WTC11 (cell line): ENCODE measurements around the gene GPR157.

Experiments
- CTCF ChIP-seq: fragments of 200-600 bp; IDR thresholded peaks from 2 replicates; pipeline ENCODE4 v1.8.0; 2022; ENCODE audit warnings: antibody characterized with exemption
- ERG ChIP-seq: fragments of 250-450 bp; sonication (Bioruptor Pico); IDR thresholded peaks from 2 replicates; pipeline ENCODE4 v1.8.0; 2021; ENCODE audit warnings: mild to moderate bottlenecking
- ETV6 ChIP-seq: sonication (generic); formaldehyde crosslinking; IDR thresholded peaks from 2 replicates; pipeline ENCODE4 v1.8.1; 2022; ENCODE audit warnings: mild to moderate bottlenecking, missing genetic modification reagents
- HMGXB4 ChIP-seq: sonication (generic); formaldehyde crosslinking; IDR thresholded peaks from 2 replicates; pipeline ENCODE4 v1.8.1; 2023; ENCODE audit warnings: mild to moderate bottlenecking, moderate library complexity, missing genetic modification reagents
- IRF2 ChIP-seq: sonication (generic); formaldehyde crosslinking; IDR thresholded peaks from 2 replicates; pipeline ENCODE4 v1.8.0; 2022; ENCODE audit warnings: low read depth, missing genetic modification reagents, borderline replicate concordance
- PRDM15 ChIP-seq: sonication (generic); formaldehyde crosslinking; IDR thresholded peaks from 2 replicates; pipeline ENCODE4 v1.8.0; 2022; ENCODE audit warnings: missing genetic modification reagents
- RELA ChIP-seq: sonication (generic); formaldehyde crosslinking; IDR thresholded peaks from 2 replicates; pipeline ENCODE4 v1.8.1; 2022; ENCODE audit warnings: missing genetic modification reagents, mild to moderate bottlenecking, borderline replicate concordance
- TCF7 ChIP-seq: sonication (generic); formaldehyde crosslinking; IDR thresholded peaks from 2 replicates; pipeline ENCODE4 v1.8.0; 2022; ENCODE audit warnings: mild to moderate bottlenecking, low read depth, missing genetic modification reagents, moderate library complexity
- USF2 ChIP-seq: sonication (generic); formaldehyde crosslinking; IDR thresholded peaks from 2 replicates; pipeline ENCODE4 v1.8.1; 2023; ENCODE audit warnings: mild to moderate bottlenecking, missing genetic modification reagents, moderate library complexity
- ZBTB21 ChIP-seq: sonication (generic); formaldehyde crosslinking; IDR thresholded peaks from 2 replicates; pipeline ENCODE4 v1.8.1; 2023; ENCODE audit warnings: mild to moderate bottlenecking, missing genetic modification reagents, borderline replicate concordance
- ZNF263 ChIP-seq: sonication (generic); formaldehyde crosslinking; IDR thresholded peaks from 2 replicates; pipeline ENCODE4 v1.8.1; 2022; ENCODE audit warnings: low read depth, mild to moderate bottlenecking, moderate library complexity, missing genetic modification reagents

GRCh38 chr1:9121496-9122409 is 7.1 kb downstream of the GPR157 start:
- TF ChIP-seq ETV6 (CRISPR knock-in tag) (no peak), IRF2 (CRISPR knock-in tag) (no peak), ZNF263 (CRISPR knock-in tag) (no peak), TCF7 (no peak), USF2 (CRISPR knock-in tag) (no peak), ZBTB21 (no peak), HMGXB4 (CRISPR knock-in tag) (no peak), CTCF (no peak), RELA (CRISPR knock-in tag) (no peak), PRDM15 (no peak), ERG (no peak)
